Trophoblast cell (in vitro differentiated cells and primary cell): Measurements from ENCODE around the gene MITF.

Experiments used
- DNase-seq, 2 donors: peaks; one replicate each; pipeline ENCODE4 v3.0.0-alpha.2; 2016
- H2AFZ ChIP-seq: 2 replicates; pipeline ENCODE4 v1.6.1; 2013; ENCODE audit warnings: low read length, moderate library complexity, mild to moderate bottlenecking; ENCODE audit not compliant: insufficient read depth, poor library complexity
- H2AK5ac ChIP-seq: 2 replicates; pipeline ENCODE4 v1.6.1; 2013; ENCODE audit warnings: mild to moderate bottlenecking, low read length
- H2BK120ac ChIP-seq: 2 replicates; pipeline ENCODE4 v1.6.1; 2013; ENCODE audit warnings: low read length, mild to moderate bottlenecking, moderate library complexity; ENCODE audit not compliant: insufficient read depth, poor library complexity
- H2BK12ac ChIP-seq: 2 replicates; pipeline ENCODE4 v1.6.1; 2013; ENCODE audit warnings: mild to moderate bottlenecking, low read length, moderate library complexity
- H2BK5ac ChIP-seq: 2 replicates; pipeline ENCODE4 v1.6.1; 2013; ENCODE audit warnings: low read length, low read depth, moderate library complexity, mild to moderate bottlenecking; ENCODE audit not compliant: poor library complexity
- H3K14ac ChIP-seq: 2 replicates; pipeline ENCODE4 v1.6.1; 2013; ENCODE audit warnings: mild to moderate bottlenecking, low read length
- H3K18ac ChIP-seq: 2 replicates; pipeline ENCODE4 v1.6.1; 2013; ENCODE audit warnings: mild to moderate bottlenecking, low read length
- H3K23ac ChIP-seq: 2 replicates; pipeline ENCODE4 v1.6.1; 2013; ENCODE audit warnings: low read length
- H3K27ac ChIP-seq: 2 replicates; pipeline ENCODE4 v1.5.1; 2013; ENCODE audit warnings: low read depth, mild to moderate bottlenecking, inconsistent platforms, low read length, moderate library complexity
- H3K27me3 ChIP-seq: 2 replicates; pipeline ENCODE4 v1.6.1; 2013; ENCODE audit warnings: inconsistent platforms, mild to moderate bottlenecking, low read length, moderate library complexity; ENCODE audit not compliant: insufficient read depth
- H3K36me3 ChIP-seq, 2 experiments: 1 replicate in 1 of 2; 2 replicates in 1 of 2; pipeline ENCODE4 v1.6.1; 2013; ENCODE audit warnings: low read length in 2 of 2, mild to moderate bottlenecking in 2 of 2, moderate library complexity in 1 of 2; ENCODE audit not compliant: insufficient read depth in 2 of 2, control insufficient read depth in 1 of 2
- H3K4ac ChIP-seq: 2 replicates; pipeline ENCODE4 v1.6.1; 2013; ENCODE audit warnings: low read depth, mild to moderate bottlenecking, low read length, moderate library complexity
- H3K4me1 ChIP-seq, 2 experiments: 1 replicate in 1 of 2; 2 replicates in 1 of 2; pipeline ENCODE4 v1.6.1; 2013; ENCODE audit warnings: low read length in 2 of 2, mild to moderate bottlenecking in 2 of 2, moderate library complexity in 1 of 2; ENCODE audit not compliant: insufficient read depth in 2 of 2, control insufficient read depth in 1 of 2
- H3K4me2 ChIP-seq: 2 replicates; pipeline ENCODE4 v1.6.1; 2013; ENCODE audit warnings: inconsistent platforms, mild to moderate bottlenecking, low read length, moderate library complexity
- H3K4me3 ChIP-seq: 2 replicates; pipeline ENCODE4 v1.5.1; 2013; ENCODE audit warnings: mild to moderate bottlenecking, low read depth, low read length, inconsistent platforms
- H3K79me1 ChIP-seq: one replicate; pipeline ENCODE4 v1.6.1; 2013; ENCODE audit warnings: low read length
- H3K79me2 ChIP-seq: 2 replicates; pipeline ENCODE4 v1.6.1; 2013; ENCODE audit warnings: low read length, mild to moderate bottlenecking; ENCODE audit not compliant: control insufficient read depth, insufficient read depth, poor library complexity
- H3K9ac ChIP-seq: 2 replicates; pipeline ENCODE4 v1.6.1; 2013; ENCODE audit warnings: mild to moderate bottlenecking, low read length
- H3K9me3 ChIP-seq: 2 replicates; pipeline ENCODE4 v1.6.1; 2013; ENCODE audit warnings: low read depth, mild to moderate bottlenecking, control low read depth, inconsistent platforms, low read length; ENCODE audit not compliant: insufficient read depth
- H4K12ac ChIP-seq: 2 replicates; pipeline ENCODE4 v1.6.1; 2013; ENCODE audit warnings: low read depth, mild to moderate bottlenecking, low read length, moderate library complexity
- H4K8ac ChIP-seq: 2 replicates; pipeline ENCODE4 v1.6.1; 2013; ENCODE audit warnings: low read depth, mild to moderate bottlenecking, low read length, moderate library complexity
- H4K91ac ChIP-seq: one replicate; pipeline ENCODE4 v1.6.1; 2013; ENCODE audit warnings: low read depth, mild to moderate bottlenecking, low read length, moderate library complexity
- WGBS: extraction: QIAGEN DNeasy Blood & Tissue Kit; methylation state at CpG from one replicate; pipeline ENCODE4 v1.1.7; 2013; ENCODE audit warnings: missing lambda C conversion rate; ENCODE audit not compliant: insufficient read length, insufficient coverage; ENCODE audit errors: extremely low coverage; 5-methylcytosine and 5-hydroxymethylcytosine counted together

MITF gene

DNA sequence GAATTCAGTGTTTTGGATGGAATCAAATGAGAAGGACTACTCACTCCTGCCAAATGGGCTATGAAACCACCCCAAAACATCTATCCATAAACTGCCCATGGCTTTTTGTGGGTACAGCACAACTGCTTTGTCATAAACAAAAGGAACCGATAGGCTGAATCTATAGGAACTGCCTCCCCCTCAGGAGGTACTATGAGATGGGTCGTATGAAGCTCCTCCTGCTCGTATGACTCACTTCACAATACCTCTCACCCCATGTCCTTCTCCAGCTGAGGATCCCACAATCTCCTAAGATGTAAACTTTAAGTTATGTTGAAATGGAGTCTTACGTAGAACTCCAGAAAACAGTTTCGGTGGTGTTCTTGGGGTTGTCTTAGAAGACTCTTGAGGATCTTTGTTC lies 130.4 kb downstream of the MITF start:
- no peak overlapping the region for H3K27ac ChIP-seq
- no peak overlapping the region for H2AK5ac ChIP-seq
- no peak overlapping the region for H4K8ac ChIP-seq
- H3K18ac ChIP-seq, result no peak overlapping the region
- H3K14ac ChIP-seq, result no peak overlapping the region
- H3K9ac ChIP-seq, result no peak overlapping the region
- H2BK120ac ChIP-seq, result no peak overlapping the region
- H4K91ac ChIP-seq, result no peak overlapping the region
- no peaks in the 10 kb centered on the region for H3K27me3 ChIP-seq
- no peak overlapping the region for H2BK5ac ChIP-seq
- no peak overlapping the region for H3K4ac ChIP-seq
- WGBS, result no CpG with 5 or more reads among the region's 5 CpGs
- no peaks in the 10 kb centered on the region for H3K9me3 ChIP-seq
- H3K4me3 ChIP-seq, result no peak overlapping the region
- no peak overlapping the region for H2AFZ ChIP-seq
- peaks cover 0 to 4% of the 10 kb centered on the region in 2 experiments for H3K4me1 ChIP-seq
- no peak overlapping the region for H4K12ac ChIP-seq
- no peaks in the 10 kb centered on the region for H3K79me2 ChIP-seq
- no peaks in the 10 kb centered on the region for H3K79me1 ChIP-seq
- H3K36me3 ChIP-seq, result no peaks in the 10 kb centered on the region
- no peak overlapping the region for H3K4me2 ChIP-seq
- H3K23ac ChIP-seq, result no peak overlapping the region
- H2BK12ac ChIP-seq, result no peak overlapping the region
- DNase-seq, result no peak

DNA sequence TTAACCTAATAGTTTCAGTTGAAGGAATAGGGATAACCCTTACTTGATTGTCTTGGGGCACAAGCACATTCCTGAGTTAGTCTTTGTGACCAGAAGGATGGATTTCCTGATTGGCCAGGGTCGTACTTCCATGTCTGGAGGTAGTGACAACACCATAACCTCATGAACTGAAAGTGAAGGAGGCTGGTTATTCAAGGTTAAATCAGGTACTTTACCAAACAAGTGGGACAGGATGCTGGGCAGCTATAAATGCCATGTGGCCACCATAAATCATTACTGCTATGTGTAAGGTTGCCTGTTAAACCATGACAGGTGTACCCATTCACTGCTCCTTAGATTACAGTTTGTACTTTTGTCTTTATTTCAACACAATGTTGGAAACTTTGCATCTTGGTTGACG lies 132.0 kb downstream of the MITF start:
- Histone ChIP-seq H3K4me3 (no peak overlapping the region), H3K4ac (no peak overlapping the region), H3K9me3 (no peaks in the 10 kb centered on the region), H4K91ac (no peak overlapping the region), H2BK5ac (no peak overlapping the region), H4K12ac (no peak overlapping the region), H2BK120ac (no peak overlapping the region), H4K8ac (no peak overlapping the region), H3K79me1 (no peaks in the 10 kb centered on the region), H3K79me2 (no peaks in the 10 kb centered on the region), H2AFZ (no peak overlapping the region), H2AK5ac (no peak overlapping the region), H3K14ac (no peak overlapping the region), H3K23ac (no peak overlapping the region), H3K18ac (no peak overlapping the region), H3K27ac (no peak overlapping the region), H3K4me1 (no peaks in the 10 kb centered on the region), H3K9ac (no peak overlapping the region), H3K36me3 (no peaks in the 10 kb centered on the region), H2BK12ac (no peak overlapping the region), H3K27me3 (no peaks in the 10 kb centered on the region), H3K4me2 (no peak overlapping the region)
- no CpG with 5 or more reads among the region's 2 CpGs for WGBS
- no peak for DNase-seq

DNA sequence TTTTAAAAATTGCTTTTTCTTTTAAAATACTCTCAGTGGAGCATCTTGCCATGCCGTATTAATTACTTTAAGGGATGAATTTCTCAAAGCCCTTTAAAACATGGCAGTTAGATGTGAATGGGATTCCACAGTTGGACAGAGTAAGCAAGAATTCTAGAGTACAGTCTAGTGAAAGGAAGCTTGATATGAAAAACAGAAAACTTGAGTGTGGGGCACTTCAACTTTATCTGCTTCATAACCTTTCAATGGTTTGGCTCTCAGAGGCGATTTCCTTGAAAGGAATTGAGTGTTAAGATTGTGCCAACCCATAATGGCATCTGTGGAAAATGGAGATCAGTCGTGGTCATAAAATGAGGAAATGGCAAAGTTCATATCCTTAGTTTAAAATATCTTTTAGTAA lies 132.6 kb downstream of the MITF start:
- no peaks in the 10 kb centered on the region for H3K27me3 ChIP-seq
- H3K4me2 ChIP-seq, result no peak overlapping the region
- H4K12ac ChIP-seq, result no peak overlapping the region
- H3K4me1 ChIP-seq, result no peaks in the 10 kb centered on the region
- H3K18ac ChIP-seq, result no peak overlapping the region
- H3K36me3 ChIP-seq, result no peaks in the 10 kb centered on the region
- no peak overlapping the region for H4K91ac ChIP-seq
- H2BK12ac ChIP-seq, result no peak overlapping the region
- no peak for DNase-seq
- no peak overlapping the region for H2AFZ ChIP-seq
- no peak overlapping the region for H3K23ac ChIP-seq
- no peak overlapping the region for H3K27ac ChIP-seq
- H3K14ac ChIP-seq, result no peak overlapping the region
- no peak overlapping the region for H2BK120ac ChIP-seq
- H3K9me3 ChIP-seq, result no peaks in the 10 kb centered on the region
- H3K4ac ChIP-seq, result no peak overlapping the region
- H3K79me2 ChIP-seq, result no peaks in the 10 kb centered on the region
- no peak overlapping the region for H2AK5ac ChIP-seq
- H4K8ac ChIP-seq, result no peak overlapping the region
- H3K4me3 ChIP-seq, result no peak overlapping the region
- H3K9ac ChIP-seq, result no peak overlapping the region
- no peaks in the 10 kb centered on the region for H3K79me1 ChIP-seq
- WGBS, result no CpG with 5 or more reads among the region's 3 CpGs
- H2BK5ac ChIP-seq, result no peak overlapping the region

DNA sequence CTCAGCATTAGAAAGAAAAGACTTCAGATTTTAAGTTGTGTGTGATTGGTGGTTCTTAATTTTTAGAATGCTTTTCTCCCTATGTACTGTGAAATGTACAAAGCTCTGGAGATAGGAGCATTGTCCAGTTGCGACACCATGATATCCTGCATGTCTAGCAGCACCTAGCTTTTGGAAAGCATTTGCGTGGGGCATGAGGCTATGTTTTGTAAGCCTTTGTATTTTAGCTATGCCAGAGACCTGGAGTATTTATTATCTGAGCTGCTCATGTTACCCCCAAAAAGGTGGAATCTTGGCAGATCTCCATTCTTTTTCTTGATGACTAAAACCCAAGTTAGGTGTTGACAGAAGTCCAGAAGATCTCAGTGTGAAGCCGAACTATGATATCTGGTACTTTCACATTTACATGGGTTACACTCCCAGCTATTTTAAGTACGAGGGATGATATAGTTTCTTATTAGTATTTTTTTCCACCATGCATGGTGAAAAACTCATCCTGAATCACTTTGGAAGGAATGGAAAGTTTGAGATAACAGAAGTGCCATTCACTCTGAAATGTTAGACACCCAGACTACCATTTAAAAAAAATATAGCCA lies 133.6 kb downstream of the MITF start:
- peak in 1 of 2 donors; percentile 35 for DNase-seq
- H2AFZ ChIP-seq, result no peak overlapping the region
- H3K27me3 ChIP-seq, result no peaks in the 10 kb centered on the region
- H3K4me2 ChIP-seq, result no peak overlapping the region
- H3K23ac ChIP-seq, result no peak overlapping the region
- H3K9me3 ChIP-seq, result no peaks in the 10 kb centered on the region
- H3K79me1 ChIP-seq, result no peaks in the 10 kb centered on the region
- H3K18ac ChIP-seq, result no peak overlapping the region
- no peaks in the 10 kb centered on the region for H3K79me2 ChIP-seq
- no peak overlapping the region for H3K27ac ChIP-seq
- no peak overlapping the region for H3K14ac ChIP-seq
- no peak overlapping the region for H4K8ac ChIP-seq
- no peak overlapping the region for H2BK120ac ChIP-seq
- no peak overlapping the region for H3K4ac ChIP-seq
- H3K9ac ChIP-seq, result no peak overlapping the region
- H2BK5ac ChIP-seq, result no peak overlapping the region
- H2BK12ac ChIP-seq, result no peak overlapping the region
- no CpG with 5 or more reads among the region's 4 CpGs for WGBS
- H3K36me3 ChIP-seq, result no peaks in the 10 kb centered on the region
- H4K12ac ChIP-seq, result no peak overlapping the region
- H2AK5ac ChIP-seq, result no peak overlapping the region
- H3K4me1 ChIP-seq, result no peaks in the 10 kb centered on the region
- H3K4me3 ChIP-seq, result no peak overlapping the region
- no peak overlapping the region for H4K91ac ChIP-seq
